Heart right ventricle (tissue), 16 donors: ENCODE measurements around the gene RDM1. TPM values are rescaled to one million over a fixed set of nuclear protein-coding genes. Genes with fewer than 3 reads are reported as not detected.
"Not testable (repeated sequence)": the region's sequence is repeated elsewhere in the genome, so short reads cannot be mapped to it uniquely, and the experiment has no call there.

Source experiments
- ATAC-seq, 8 donors: fragments of 200-7000 bp; cut with Tn5 transposase; one replicate each; pipeline ENCODE4 v1.9.1; 2020; ENCODE audit warnings: mild to moderate bottlenecking in 8 of 8, moderate library complexity in 8 of 8, moderate number of reproducible peaks in 1 of 8
- DNase-seq, 2 donors: peaks; one replicate each; pipeline ENCODE4 v3.0.0-alpha.2; 2020
- H3K27ac ChIP-seq, 10 donors: fragments of 200-600 bp; sonication (generic) in 2 of 10; one replicate each; pipeline versions ENCODE4 v1.5.0 to v1.8.0; 2020 to 2022; ENCODE audit warnings: mild to moderate bottlenecking in 3 of 10
- H3K27me3 ChIP-seq, 7 donors: fragments of 200-600 bp; one replicate each; pipeline ENCODE4 v1.8.0; 2021 to 2022; ENCODE audit warnings: mild to moderate bottlenecking in 2 of 7
- H3K36me3 ChIP-seq, 9 donors: fragments of 200-600 bp; sonication (generic) in 1 of 9; one replicate each; pipeline versions ENCODE4 v1.5.0 to v1.8.0; 2020 to 2022; ENCODE audit warnings: mild to moderate bottlenecking in 2 of 9
- H3K4me1 ChIP-seq, 9 donors: fragments of 200-600 bp; sonication (generic) in 1 of 9; one replicate each; pipeline versions ENCODE4 v1.5.0 to v1.8.0; 2020 to 2022; ENCODE audit warnings: mild to moderate bottlenecking in 4 of 9
- H3K4me3 ChIP-seq, 10 donors: fragments of 200-600 bp; sonication (generic) in 2 of 10; one replicate each; pipeline versions ENCODE4 v1.5.0 to v1.8.0; 2020 to 2022; ENCODE audit warnings: mild to moderate bottlenecking in 7 of 10, moderate library complexity in 2 of 10
- H3K9me3 ChIP-seq, 11 donors: fragments of 200-600 bp in 10 of 11; sonication (generic) in 2 of 11; one replicate each; pipeline versions ENCODE4 v1.5.0 to v1.8.0; 2013 to 2022; ENCODE audit warnings: mild to moderate bottlenecking in 2 of 11, control low read depth in 1 of 11, moderate library complexity in 1 of 11
- CTCF ChIP-seq, 9 donors: fragments of 200-600 bp; sonication (generic) in 2 of 9; IDR thresholded peaks; one replicate each; pipeline versions ENCODE4 v1.5.0 to v1.8.0; 2021 to 2022; ENCODE audit warnings: antibody characterized with exemption in 9 of 9, mild to moderate bottlenecking in 5 of 9, moderate library complexity in 1 of 9
- WGBS, 2 donors: extraction: QIAGEN DNeasy Blood & Tissue Kit; methylation state at CpG; one replicate each; pipeline ENCODE4 v1.1.7; 2013; ENCODE audit warnings: inconsistent platforms in 1 of 2; 5-methylcytosine and 5-hydroxymethylcytosine counted together
- intact Hi-C, 10 donors: fragments of 100-400 bp; cut with DNase I; formaldehyde crosslinking; loops; one replicate each; pipeline versions ENCODE4 v1.11.1 to v1.14.2; 2022
- polyA plus RNA-seq, 2 donors: library from polyadenylated mRNA; stranded (reverse); fragments of 200-250 nt; gene quantifications; one replicate each; pipeline ENCODE4 v1.2.3, GENCODE V29; 2013
- total RNA-seq, 10 donors: library from RNA; stranded (reverse); fragmentation: NEBNext Ultra II Directional in 3 of 10; extraction: Animal tissue kit (Norgen Biotek cat#: 25700) in 3 of 10; gene quantifications; one replicate each; pipeline versions ENCODE4 v1.2.1 to v1.2.4, GENCODE V29; 2021 to 2023
- donor health status: Arrhythmogenic right ventricular cardiomyopathy.
- donor health status: ischemic (EF 13 %, LVEDD 7.1; RV severe dilation, severe dysfunction).
- donor health status: healthy with polysubstance abuse.
- donor health status: DM: no; HTN: yes; CAD: no.
- donor health status: DM: no; HTN: no; CAD: no.
- donor health status: ischemic (EF 25% LVEDD 6.9; RV normal size, moderate dysfunction).
- donor health status: ischemic (EF 25% LVEDD 5.7; RV mildly dilated, moderate dysfunction).
- donor health status: healthy.
- donor health status: DM: yes; HTN: yes; CAD: no.
- donor health status: Ischemic cardiomyopathy.
- donor health status: ischemic (EF 35%, LVEDD 5.7; RV mildly dilated, moderate dysfunction).
- donor health status: nonischemic (EF 11% LVEDD 7.7; RV severe dilation, severe dysfunction).
- donor health status: DM: yes; HTN: yes; CAD: no.
- donor health status: PGD.
- donor health status: ischemic (EF 29% LVEDD 5.4; RV normal size, mild dysfunction).
- donor health status: nonischemic (EF 23%, LVEDD 6.1; RV moderate dilation, normal function).

RDM1 gene
- total and polyA plus RNA-seq, 12 donors, result 0.46 to 1.3 TPM; not detected in 10

- no peaks in the 10 kb centered on the region for H3K36me3 ChIP-seq
- H3K27ac ChIP-seq, result no peak overlapping the region
- ATAC-seq (no peak), DNase-seq (no peak)
- H3K4me1 ChIP-seq, result peaks cover 0 to 4% (median 0%) of the 10 kb centered on the region in 9 donors
- 80 to 85% methylated on average over 4 of the region's 4 CpGs for WGBS, 2 donors
- no peak overlapping the region for H3K4me3 ChIP-seq
- no peaks in the 10 kb centered on the region for H3K9me3 ChIP-seq
- no peak for TF ChIP-seq CTCF (IDR thresholded peaks at IDR 0.05)
- intact Hi-C loops, result loop anchor here in 1 of 10 donors (10.0 kb wide), 1 partner anchor 89 kb away; no protein-coding TSS in a partner anchor
- peaks cover 0 to 18% (median 7%) of the 10 kb centered on the region in 7 donors for H3K27me3 ChIP-seq
Measured at GRCh38 chr17:35944151-35944550, 13.6 kb upstream of the RDM1 start.

- H3K36me3 ChIP-seq, result no peaks in the 10 kb centered on the region
- H3K4me3 ChIP-seq, result no peak within 1 kb of the TSS
- H3K4me1 ChIP-seq, result peaks cover 0 to 4% (median 0%) of the 10 kb centered on the region in 9 donors
- 75 to 76% methylated on average over 2 of the region's 2 CpGs for WGBS, 2 donors
- intact Hi-C loops, result loop anchor here in 1 of 10 donors (10.0 kb wide), 1 partner anchor 89 kb away; no protein-coding TSS in a partner anchor
- DNase-seq (no peak), ATAC-seq (no peak)
- TF ChIP-seq CTCF (IDR thresholded peaks at IDR 0.05), result no peak
- no peaks in the 10 kb centered on the region for H3K9me3 ChIP-seq
- peaks cover 0 to 18% (median 7%) of the 10 kb centered on the region in 7 donors for H3K27me3 ChIP-seq
- H3K27ac ChIP-seq, result no peak within 1 kb of the TSS
Measured at GRCh38 chr17:35943537-35943936, 13.0 kb upstream of the RDM1 start, which contains the start of gene LYZL6. Gene LYZL6 (minus strand): TSS chr17:35943713. CDS start chr17:35939356, 4,357 bp downstream.

GRCh38 chr17:35942588-35943186 is 12.1 kb upstream of the RDM1 start:
- TF ChIP-seq CTCF (IDR thresholded peaks at IDR 0.05), result no peak
- Histone ChIP-seq H3K27me3 (peaks cover 0 to 18% (median 8%) of the 10 kb centered on the region in 7 donors), H3K36me3 (no peaks in the 10 kb centered on the region), H3K4me1 (peaks cover 0 to 4% (median 0%) of the 10 kb centered on the region in 9 donors), H3K27ac (no peak overlapping the region), H3K9me3 (no peaks in the 10 kb centered on the region), H3K4me3 (no peak overlapping the region)
- intact Hi-C loops, result loop anchor here in 1 of 10 donors (10.0 kb wide), 1 partner anchor 88 kb away; no protein-coding TSS in a partner anchor
- 37 to 42% methylated on average over 9 of the region's 9 CpGs for WGBS, 2 donors
- ATAC-seq (no peak), DNase-seq (no peak)

- H3K4me1 ChIP-seq, H3K27me3 ChIP-seq, H3K9me3 ChIP-seq, H3K36me3 ChIP-seq, H3K4me3 ChIP-seq, DNase-seq, H3K27ac ChIP-seq, ATAC-seq: not testable (repeated sequence)
- intact Hi-C loops, result loop anchor here in 1 of 10 donors (10.0 kb wide), 1 partner anchor 46 kb away; the partner anchor contains the start of genes CCL14 and CCL16
- WGBS, 2 donors, result 93 to 98% methylated on average over 3 of the region's 3 CpGs
Measured at GRCh38 chr17:35938492-35938891, 7.9 kb upstream of the RDM1 start.

GRCh38 chr17:35936063-35936462 is 5.5 kb upstream of the RDM1 start:
- peaks cover 0 to 19% (median 4%) of the 10 kb centered on the region in 9 donors for H3K4me1 ChIP-seq
- H3K27ac ChIP-seq, result no peak overlapping the region
- 96 to 97% methylated on average over 5 of the region's 5 CpGs for WGBS, 2 donors
- no peaks in the 10 kb centered on the region for H3K36me3 ChIP-seq
- no peaks in the 10 kb centered on the region for H3K9me3 ChIP-seq
- no peak for TF ChIP-seq CTCF (IDR thresholded peaks at IDR 0.05)
- H3K4me3 ChIP-seq, result no peak overlapping the region
- ATAC-seq (no peak), DNase-seq (no peak)
- intact Hi-C loops, result loop anchor here in 1 of 10 donors (10.0 kb wide), 1 partner anchor 49 kb away; the partner anchor contains the start of genes CCL14 and CCL16
- H3K27me3 ChIP-seq, result peaks cover 0 to 3% (median 0%) of the 10 kb centered on the region in 7 donors
